SK-N-SH (cell line): ENCODE results near the gene SBSN. TPM values are rescaled to one million over a fixed set of nuclear protein-coding genes. Genes with fewer than 3 reads are reported as not detected.

Experiments
- CTCF ChIA-PET: fragments of 300-600, 350-600 bp; formaldehyde crosslinking; extraction: SDS; loops from one replicate; lab custom pipeline; 2021; lab: Yijun Ruan, JAX
- POLR2A ChIA-PET: fragments of 350-600 bp; sonication (Branson Sonifier 250); formaldehyde crosslinking; extraction: SDS; loops from one replicate; lab custom pipeline; 2020; ENCODE audit warnings: antibody characterized with exemption, inconsistent platforms; lab: Yijun Ruan, JAX
- DNase-seq: peaks from one replicate; pipeline ENCODE4 v3.0.0; 2012
- H2AFZ ChIP-seq: fragments of 200-600 bp; sonication (generic); 2 replicates; pipeline ENCODE4 v1.8.1; 2016; ENCODE audit warnings: antibody characterized with exemption, mild to moderate bottlenecking, low read depth
- H3F3A ChIP-seq: fragments of 200-600 bp; sonication (generic); replicated peaks from 2 replicates; pipeline ENCODE3; 2016; ENCODE audit warnings: antibody characterized with exemption, mild to moderate bottlenecking; ENCODE audit not compliant: insufficient read depth
- H3K27ac ChIP-seq, 2 experiments: fragments of 200-500 bp in 1 of 2; fragments of 200-600 bp in 1 of 2; sonication (Bioruptor generic) in 1 of 2; sonication (generic), shearing (Covaris generic) in 1 of 2; 2 replicates each; pipeline versions ENCODE4 v1.5.1 to v1.6.1; 2014 to 2016; ENCODE audit warnings: low read depth in 2 of 2, inconsistent platforms in 1 of 2, low read length in 1 of 2, mild to moderate bottlenecking in 1 of 2, mixed read lengths in 1 of 2
- H3K27me3 ChIP-seq: fragments of 200-600 bp; sonication (generic), shearing (Covaris generic); 2 replicates; pipeline ENCODE4 v1.6.1; 2016; ENCODE audit warnings: mixed run types; ENCODE audit not compliant: insufficient read depth
- H3K36me3 ChIP-seq, 2 experiments: fragments of 200-500 bp in 1 of 2; fragments of 200-600 bp in 1 of 2; sonication (Bioruptor generic) in 1 of 2; sonication (generic) in 1 of 2; replicated peaks in 1 of 2; 2 replicates each; pipeline versions ENCODE3 to v1.5.1; 2014 to 2016; ENCODE audit warnings: low read length in 1 of 2, mild to moderate bottlenecking in 1 of 2; ENCODE audit not compliant: insufficient read depth in 2 of 2, control insufficient read depth in 1 of 2
- H3K4me1 ChIP-seq, 2 experiments: fragments of 200-500 bp in 1 of 2; fragments of 200-600 bp in 1 of 2; sonication (Bioruptor generic) in 1 of 2; sonication (generic), shearing (Covaris generic) in 1 of 2; 2 replicates each; pipeline versions ENCODE4 v1.5.1 to v1.6.1; 2014 to 2016; ENCODE audit warnings: low read depth in 1 of 2, low read length in 1 of 2, mixed run types in 1 of 2; ENCODE audit not compliant: insufficient read depth in 2 of 2, control insufficient read depth in 1 of 2
- H3K4me2 ChIP-seq: fragments of 200-600 bp; sonication (generic), shearing (Covaris generic); 2 replicates; pipeline ENCODE4 v1.6.1; 2017; ENCODE audit warnings: mixed run types
- H3K4me3 ChIP-seq, 2 experiments: fragments of 200-500 bp in 1 of 2; fragments of 200-600 bp in 1 of 2; sonication (Bioruptor generic) in 1 of 2; sonication (generic), shearing (Covaris generic) in 1 of 2; 2 replicates each; pipeline versions ENCODE4 v1.5.1 to v1.8.1; 2014 to 2016; ENCODE audit warnings: low read depth in 2 of 2, inconsistent platforms in 1 of 2, low read length in 1 of 2, mild to moderate bottlenecking in 1 of 2, mixed read lengths in 1 of 2, moderate library complexity in 1 of 2
- H3K79me2 ChIP-seq: fragments of 200-600 bp; sonication (generic); 2 replicates; pipeline ENCODE4 v1.8.1; 2017; ENCODE audit warnings: mild to moderate bottlenecking; ENCODE audit not compliant: insufficient read depth
- H3K9ac ChIP-seq: fragments of 200-600 bp; sonication (generic); 2 replicates; pipeline ENCODE4 v1.6.1; 2017; ENCODE audit warnings: mixed run types
- H3K9me2 ChIP-seq: fragments of 200-600 bp; sonication (generic); 2 replicates; pipeline ENCODE4 v1.6.1; 2017; ENCODE audit warnings: mixed run types
- H3K9me3 ChIP-seq: fragments of 200-600 bp; sonication (generic); 2 replicates; pipeline ENCODE4 v1.6.1; 2017; ENCODE audit warnings: mixed run types, mild to moderate bottlenecking, moderate library complexity
- H4K20me1 ChIP-seq: fragments of 200-600 bp; sonication (generic); 2 replicates; pipeline ENCODE4 v1.6.1; 2017; ENCODE audit warnings: mild to moderate bottlenecking, mixed run types; ENCODE audit not compliant: insufficient read depth
- ELF1 ChIP-seq: IDR thresholded peaks from 2 replicates; pipeline ENCODE4 v1.4.0; 2012
- FOSL2 ChIP-seq: IDR thresholded peaks from 2 replicates; pipeline ENCODE4 v1.4.0; 2012; ENCODE audit warnings: low read depth, mild to moderate bottlenecking, moderate library complexity, borderline replicate concordance
- GABPA ChIP-seq: IDR thresholded peaks from 2 replicates; pipeline ENCODE4 v1.4.0; 2012; ENCODE audit warnings: low read depth, mild to moderate bottlenecking
- IRF3 ChIP-seq: fragments of 150-350 bp; IDR thresholded peaks from 2 replicates; pipeline ENCODE4 v1.6.1; 2016; ENCODE audit warnings: mild to moderate bottlenecking, low read depth, low read length
- MEF2A ChIP-seq: IDR thresholded peaks from 2 replicates; pipeline ENCODE4 v1.4.0; 2012; ENCODE audit warnings: low read depth, borderline replicate concordance
- RAD21 ChIP-seq: IDR thresholded peaks from 2 replicates; pipeline ENCODE4 v1.6.1; 2012; ENCODE audit warnings: mild to moderate bottlenecking, low read length
- RFX5 ChIP-seq: IDR thresholded peaks from 2 replicates; pipeline ENCODE4 v1.6.1; 2012; ENCODE audit warnings: mild to moderate bottlenecking, improper control_type of control experiment, low read length
- RXRA ChIP-seq: IDR thresholded peaks from 2 replicates; pipeline ENCODE4 v1.4.0; 2012; ENCODE audit warnings: low read depth, mild to moderate bottlenecking, borderline replicate concordance
- TAF1 ChIP-seq: IDR thresholded peaks from 2 replicates; pipeline ENCODE4 v1.6.1; 2012; ENCODE audit warnings: low read depth, mild to moderate bottlenecking, low read length, moderate library complexity, borderline replicate concordance
- TCF12 ChIP-seq: IDR thresholded peaks from 2 replicates; pipeline ENCODE4 v1.4.0; 2012
- WGBS: methylation state at CpG from one replicate; pipeline ENCODE4 v1.1.6; 2017; ENCODE audit warnings: low lambda C conversion rate; 5-methylcytosine and 5-hydroxymethylcytosine counted together
- polyA plus RNA-seq, 3 experiments: library from polyadenylated mRNA; depleted of rRNA; stranded (reverse); fragments of >200 nt; gene quantifications; 2 replicates each; pipeline ENCODE4 v1.2.3, GENCODE V29; 2012
- TF ChIP-seq, protein P1 (sequence below): IDR thresholded peaks from 2 replicates; pipeline ENCODE4; 2012
- TF ChIP-seq, protein P2 (sequence below): IDR thresholded peaks from 2 replicates; pipeline ENCODE4 v1.4.0; 2012; ENCODE audit warnings: low read depth, borderline replicate concordance
- TF ChIP-seq, protein P3 (sequence below): IDR thresholded peaks from 2 replicates; pipeline ENCODE4 v1.6.1; 2012; ENCODE audit warnings: mild to moderate bottlenecking, low read depth, low read length, moderate library complexity

SBSN gene
- polyA plus RNA-seq, 1 of the 3 experiments (the other 2 are of a cell fraction), result 0.25 TPM

DNA sequence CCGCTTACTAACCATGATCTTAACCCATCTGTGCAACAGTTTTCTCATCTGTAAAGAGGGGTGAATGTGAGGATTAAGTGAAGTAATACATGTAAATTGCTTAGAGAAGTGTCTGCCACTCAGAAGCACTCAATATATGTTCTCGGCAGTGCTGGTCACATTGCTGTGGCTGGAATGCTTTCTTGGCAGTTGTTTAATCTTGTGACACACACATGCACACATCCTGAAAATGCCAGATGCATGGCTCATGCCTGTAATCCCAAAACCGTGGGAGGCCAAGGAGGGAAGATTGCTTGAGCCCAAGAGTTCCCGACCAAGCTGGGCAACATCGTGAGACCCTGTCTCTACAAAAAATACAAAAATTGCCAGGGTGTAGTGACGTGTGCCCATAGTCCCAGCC is 9.8 kb downstream of the SBSN start (continued):
- TF ChIP-seq IRF3 (no peak), TAF1 (no peak), GABPA (no peak), RFX5 (no peak), RXRA (no peak), RAD21 (no peak), MEF2A (no peak)
- TF ChIP-seq, protein P1, sequence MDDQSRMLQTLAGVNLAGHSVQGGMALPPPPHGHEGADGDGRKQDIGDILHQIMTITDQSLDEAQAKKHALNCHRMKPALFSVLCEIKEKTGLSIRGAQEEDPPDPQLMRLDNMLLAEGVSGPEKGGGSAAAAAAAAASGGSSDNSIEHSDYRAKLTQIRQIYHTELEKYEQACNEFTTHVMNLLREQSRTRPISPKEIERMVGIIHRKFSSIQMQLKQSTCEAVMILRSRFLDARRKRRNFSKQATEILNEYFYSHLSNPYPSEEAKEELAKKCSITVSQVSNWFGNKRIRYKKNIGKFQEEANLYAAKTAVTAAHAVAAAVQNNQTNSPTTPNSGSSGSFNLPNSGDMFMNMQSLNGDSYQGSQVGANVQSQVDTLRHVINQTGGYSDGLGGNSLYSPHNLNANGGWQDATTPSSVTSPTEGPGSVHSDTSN, result peak; percentile 9; the same call in 1 of the 2 replicates
- TF ChIP-seq, protein P2, sequence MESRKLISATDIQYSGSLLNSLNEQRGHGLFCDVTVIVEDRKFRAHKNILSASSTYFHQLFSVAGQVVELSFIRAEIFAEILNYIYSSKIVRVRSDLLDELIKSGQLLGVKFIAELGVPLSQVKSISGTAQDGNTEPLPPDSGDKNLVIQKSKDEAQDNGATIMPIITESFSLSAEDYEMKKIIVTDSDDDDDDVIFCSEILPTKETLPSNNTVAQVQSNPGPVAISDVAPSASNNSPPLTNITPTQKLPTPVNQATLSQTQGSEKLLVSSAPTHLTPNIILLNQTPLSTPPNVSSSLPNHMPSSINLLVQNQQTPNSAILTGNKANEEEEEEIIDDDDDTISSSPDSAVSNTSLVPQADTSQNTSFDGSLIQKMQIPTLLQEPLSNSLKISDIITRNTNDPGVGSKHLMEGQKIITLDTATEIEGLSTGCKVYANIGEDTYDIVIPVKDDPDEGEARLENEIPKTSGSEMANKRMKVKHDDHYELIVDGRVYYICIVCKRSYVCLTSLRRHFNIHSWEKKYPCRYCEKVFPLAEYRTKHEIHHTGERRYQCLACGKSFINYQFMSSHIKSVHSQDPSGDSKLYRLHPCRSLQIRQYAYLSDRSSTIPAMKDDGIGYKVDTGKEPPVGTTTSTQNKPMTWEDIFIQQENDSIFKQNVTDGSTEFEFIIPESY, result no peak

DNA sequence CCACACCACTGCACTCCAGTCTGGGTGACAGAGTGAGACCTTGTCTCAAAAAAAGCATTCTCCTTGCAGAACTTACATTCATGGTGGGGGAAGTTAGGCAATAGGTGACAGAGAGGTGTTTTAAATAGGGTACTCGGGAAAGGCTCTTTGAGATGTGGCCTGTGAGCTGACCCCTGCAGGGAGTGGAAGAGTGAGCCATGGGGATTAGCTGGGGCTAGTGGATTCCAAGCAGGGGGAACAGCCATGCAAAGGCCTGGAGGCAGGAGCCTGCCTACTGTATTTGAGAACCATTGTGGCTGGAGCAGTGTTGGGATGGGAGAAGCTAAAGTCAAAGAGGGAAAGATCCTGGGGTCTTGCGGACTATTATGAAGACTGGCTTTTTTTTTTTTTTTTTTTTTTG is 10.8 kb downstream of the SBSN start:
- TF ChIP-seq FOSL2 (no peak), TCF12 (no peak), ELF1 (no peak), GABPA (no peak), RXRA (no peak), RFX5 (no peak)
- H2AFZ ChIP-seq, result no peak overlapping the region
- H3K27me3 ChIP-seq, result peaks cover 13% of the 10 kb centered on the region; the same call in 1 of the 2 replicates
- no peaks in the 10 kb centered on the region for H3K4me1 ChIP-seq
- H3K79me2 ChIP-seq, result no peaks in the 10 kb centered on the region
- H3K27ac ChIP-seq, result no peak overlapping the region
- H3K36me3 ChIP-seq, result no peaks in the 10 kb centered on the region
- no peaks in the 10 kb centered on the region for H3K9me3 ChIP-seq
- H3K9me2 ChIP-seq, result no peaks in the 10 kb centered on the region
- H3K4me3 ChIP-seq, result no peak overlapping the region
- H4K20me1 ChIP-seq, result no peaks in the 10 kb centered on the region
- WGBS, result 47% methylated on average over 2 of the region's 2 CpGs
- H3K4me2 ChIP-seq, result no peak overlapping the region
- H3F3A ChIP-seq, result no peaks in the 10 kb centered on the region
- CTCF ChIA-PET, result interaction anchor here (2.3 kb wide), 1 partner anchor 164 kb away, joined by 5 read pairs; no protein-coding TSS in a partner anchor
- DNase-seq, result no peak
- no peak overlapping the region for H3K9ac ChIP-seq
- POLR2A ChIA-PET, result no interaction called here

DNA sequence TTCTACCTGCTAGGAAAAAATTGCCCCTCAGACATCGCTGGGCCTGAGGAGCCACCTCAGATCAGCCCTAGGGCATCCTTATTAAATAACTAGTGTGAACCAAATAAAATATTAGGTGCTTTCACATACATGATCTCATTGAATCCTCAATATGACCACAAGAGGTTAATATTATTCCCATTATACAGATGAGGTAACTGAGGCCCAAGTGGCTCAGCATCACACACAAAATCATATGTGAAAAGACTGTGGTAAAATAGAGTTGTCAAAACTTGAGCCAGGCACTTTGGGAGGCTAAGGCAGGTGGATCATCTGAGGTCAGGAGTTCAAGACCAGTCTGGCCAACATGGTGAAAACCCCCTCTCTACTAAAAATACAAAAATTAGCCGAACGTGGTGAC is 11.8 kb downstream of the SBSN start:
- H3K27ac ChIP-seq, result no peak overlapping the region
- POLR2A ChIA-PET, result no interaction called here
- no peaks in the 10 kb centered on the region for H4K20me1 ChIP-seq
- no peaks in the 10 kb centered on the region for H3K9me2 ChIP-seq
- H3K27me3 ChIP-seq, result peaks cover 24% of the 10 kb centered on the region; the same call in 1 of the 2 replicates
- H3F3A ChIP-seq, result no peaks in the 10 kb centered on the region
- no peak for DNase-seq
- 51% methylated on average over 3 of the region's 3 CpGs for WGBS
- no peak overlapping the region for H3K4me3 ChIP-seq
- no peak overlapping the region for H2AFZ ChIP-seq
- no peaks in the 10 kb centered on the region for H3K36me3 ChIP-seq
- H3K9ac ChIP-seq, result no peak overlapping the region
- H3K4me1 ChIP-seq, result no peaks in the 10 kb centered on the region
- H3K79me2 ChIP-seq, result no peaks in the 10 kb centered on the region
- no peak overlapping the region for H3K4me2 ChIP-seq
- CTCF ChIA-PET, result interaction anchor here (1.3 to 2.3 kb wide), 3 partner anchors 21 to 163 kb away, joined by 3 to 5 read pairs (median 5); no protein-coding TSS in a partner anchor
- H3K9me3 ChIP-seq, result no peaks in the 10 kb centered on the region
- TF ChIP-seq, protein P1, result no peak
- TF ChIP-seq, protein P2, result no peak
- TF ChIP-seq, protein P3, sequence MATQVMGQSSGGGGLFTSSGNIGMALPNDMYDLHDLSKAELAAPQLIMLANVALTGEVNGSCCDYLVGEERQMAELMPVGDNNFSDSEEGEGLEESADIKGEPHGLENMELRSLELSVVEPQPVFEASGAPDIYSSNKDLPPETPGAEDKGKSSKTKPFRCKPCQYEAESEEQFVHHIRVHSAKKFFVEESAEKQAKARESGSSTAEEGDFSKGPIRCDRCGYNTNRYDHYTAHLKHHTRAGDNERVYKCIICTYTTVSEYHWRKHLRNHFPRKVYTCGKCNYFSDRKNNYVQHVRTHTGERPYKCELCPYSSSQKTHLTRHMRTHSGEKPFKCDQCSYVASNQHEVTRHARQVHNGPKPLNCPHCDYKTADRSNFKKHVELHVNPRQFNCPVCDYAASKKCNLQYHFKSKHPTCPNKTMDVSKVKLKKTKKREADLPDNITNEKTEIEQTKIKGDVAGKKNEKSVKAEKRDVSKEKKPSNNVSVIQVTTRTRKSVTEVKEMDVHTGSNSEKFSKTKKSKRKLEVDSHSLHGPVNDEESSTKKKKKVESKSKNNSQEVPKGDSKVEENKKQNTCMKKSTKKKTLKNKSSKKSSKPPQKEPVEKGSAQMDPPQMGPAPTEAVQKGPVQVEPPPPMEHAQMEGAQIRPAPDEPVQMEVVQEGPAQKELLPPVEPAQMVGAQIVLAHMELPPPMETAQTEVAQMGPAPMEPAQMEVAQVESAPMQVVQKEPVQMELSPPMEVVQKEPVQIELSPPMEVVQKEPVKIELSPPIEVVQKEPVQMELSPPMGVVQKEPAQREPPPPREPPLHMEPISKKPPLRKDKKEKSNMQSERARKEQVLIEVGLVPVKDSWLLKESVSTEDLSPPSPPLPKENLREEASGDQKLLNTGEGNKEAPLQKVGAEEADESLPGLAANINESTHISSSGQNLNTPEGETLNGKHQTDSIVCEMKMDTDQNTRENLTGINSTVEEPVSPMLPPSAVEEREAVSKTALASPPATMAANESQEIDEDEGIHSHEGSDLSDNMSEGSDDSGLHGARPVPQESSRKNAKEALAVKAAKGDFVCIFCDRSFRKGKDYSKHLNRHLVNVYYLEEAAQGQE, result no peak
- TF ChIP-seq MEF2A, result no peak
